Nephron (organoid): ENCODE data around the gene RASL12.
A peak's percentile ranks its signal among the peaks of the same experiment; 100 is the strongest.

Source experiments
- H3K27ac Mint-ChIP-seq, 3 experiments: 2 replicates each; pipeline ENCODE4 v1.8.0; 2020; ENCODE audit warnings: mixed read lengths in 3 of 3, mild to moderate bottlenecking in 2 of 3, moderate library complexity in 1 of 3
- H3K27me3 Mint-ChIP-seq: 2 replicates; pipeline ENCODE4 v1.8.0; 2021; ENCODE audit warnings: low read depth, mild to moderate bottlenecking, moderate library complexity, mixed read lengths
- H3K36me3 Mint-ChIP-seq: 2 replicates; pipeline ENCODE4 v1.8.0; 2020; ENCODE audit warnings: low read depth, mixed read lengths
- H3K4me1 Mint-ChIP-seq: 2 replicates; pipeline ENCODE4 v1.8.0; 2020; ENCODE audit warnings: mixed read lengths
- H3K4me3 Mint-ChIP-seq, 3 experiments: 2 replicates each; pipeline ENCODE4 v1.8.0; 2020; ENCODE audit warnings: mild to moderate bottlenecking in 3 of 3, mixed read lengths in 3 of 3, moderate library complexity in 2 of 3
- H3K9me3 Mint-ChIP-seq: 2 replicates; pipeline ENCODE4 v1.8.0; 2020; ENCODE audit warnings: mixed read lengths
- CTCF ChIP-seq, 3 experiments: fragments of 200-600 bp; sonication (generic); IDR thresholded peaks; one replicate each; pipeline ENCODE4 v1.5.0; 2021; ENCODE audit warnings: antibody characterized with exemption in 3 of 3; ENCODE audit not compliant: unreplicated experiment in 3 of 3

Gene RASL12

GRCh38 chr15:65088643-65089021, 20.8 kb upstream of the RASL12 start:
- Mint-ChIP-seq H3K36me3 (no peaks in the 10 kb centered on the region), H3K9me3 (no peaks in the 10 kb centered on the region), H3K4me1 (peaks cover 65% of the 10 kb centered on the region), H3K4me3 (no peak overlapping the region), H3K27me3 (peaks cover 4% of the 10 kb centered on the region), H3K27ac (peak overlapping the region; percentile 37 to 78 (median 42))
- no peak for TF ChIP-seq CTCF (IDR thresholded peaks at IDR 0.05; ENCODE audit: unreplicated experiment in 3 of 3)

GRCh38 chr15:65087873-65088642, 20.3 kb upstream of the RASL12 start:
- peak overlapping the region in 2 of 3 experiments; percentile 32 to 59 for H3K27ac Mint-ChIP-seq
- peaks cover 71% of the 10 kb centered on the region for H3K4me1 Mint-ChIP-seq
- TF ChIP-seq CTCF (IDR thresholded peaks at IDR 0.05; ENCODE audit: unreplicated experiment in 3 of 3), result no peak
- H3K27me3 Mint-ChIP-seq, result peaks cover 4% of the 10 kb centered on the region
- no peak overlapping the region for H3K4me3 Mint-ChIP-seq
- no peaks in the 10 kb centered on the region for H3K9me3 Mint-ChIP-seq
- H3K36me3 Mint-ChIP-seq, result no peaks in the 10 kb centered on the region

GRCh38 chr15:65087411-65087810, 19.6 kb upstream of the RASL12 start:
- Mint-ChIP-seq H3K36me3 (no peaks in the 10 kb centered on the region), H3K4me1 (peaks cover 72% of the 10 kb centered on the region), H3K27me3 (peaks cover 5% of the 10 kb centered on the region), H3K4me3 (no peak overlapping the region), H3K9me3 (no peaks in the 10 kb centered on the region), H3K27ac (peak overlapping the region; percentile 3 to 59 (median 32))
- TF ChIP-seq CTCF (IDR thresholded peaks at IDR 0.05; ENCODE audit: unreplicated experiment in 3 of 3), result no peak

- peak overlapping the region; percentile 32 to 59 (median 54) for H3K27ac Mint-ChIP-seq
- no peaks in the 10 kb centered on the region for H3K9me3 Mint-ChIP-seq
- H3K36me3 Mint-ChIP-seq, result no peaks in the 10 kb centered on the region
- peaks cover 73% of the 10 kb centered on the region for H3K4me1 Mint-ChIP-seq
- no peak for TF ChIP-seq CTCF (IDR thresholded peaks at IDR 0.05; ENCODE audit: unreplicated experiment in 3 of 3)
- peaks cover 7% of the 10 kb centered on the region for H3K27me3 Mint-ChIP-seq
- H3K4me3 Mint-ChIP-seq, result no peak overlapping the region
Measured at GRCh38 chr15:65086680-65087111, 18.9 kb upstream of the RASL12 start.

- Mint-ChIP-seq H3K9me3 (no peaks in the 10 kb centered on the region), H3K4me1 (peaks cover 75% of the 10 kb centered on the region), H3K36me3 (no peaks in the 10 kb centered on the region), H3K27me3 (peaks cover 7% of the 10 kb centered on the region), H3K4me3 (no peak overlapping the region), H3K27ac (peak overlapping the region; percentile 25 to 96 (median 48))
- TF ChIP-seq CTCF (IDR thresholded peaks at IDR 0.05; ENCODE audit: unreplicated experiment in 3 of 3), result peak; percentile 32 to 52 (median 38)
Measured at GRCh38 chr15:65085990-65086679, 18.3 kb upstream of the RASL12 start.
